NCI-H1417 (cell line): Measurements from ENCODE around the gene GPR63.

Experiments used
- DNase-seq, 3 experiments: peaks; one replicate each; lab custom pipeline; 2025; lab: John Stamatoyannopoulos, UW

Gene GPR63

DNA sequence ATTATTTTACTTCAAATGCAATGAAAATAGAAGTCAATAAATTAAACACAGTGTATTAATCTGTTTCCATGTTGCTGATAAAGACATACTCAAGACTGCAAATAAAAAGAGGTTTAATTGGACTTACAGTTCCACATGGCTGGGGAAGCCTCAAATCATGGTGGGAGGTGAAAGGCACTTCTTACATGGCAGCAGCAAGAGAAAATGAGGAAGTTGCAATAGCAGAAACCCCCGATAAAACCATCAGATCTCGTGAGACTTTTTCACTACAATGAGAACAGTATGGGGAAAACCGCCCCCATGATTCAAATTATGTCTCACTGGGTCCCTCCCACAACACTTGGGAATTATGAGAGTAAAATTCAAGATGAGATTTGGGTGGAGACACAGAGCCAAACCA, 82.2 kb downstream of the GPR63 start:
- DNase-seq, result no peak

- no peak for DNase-seq
Observed at GRCh38 chr6:96749891-96750290, 87.4 kb downstream of the GPR63 start.
